ENCODE results near the gene MAMSTR. TPM values are rescaled to one million over a fixed set of nuclear protein-coding genes. Genes with fewer than 3 reads are reported as not detected.

MAMSTR gene
- polyA plus RNA-seq, 2 donors, result 0.96 to 1.6 TPM

DNA sequence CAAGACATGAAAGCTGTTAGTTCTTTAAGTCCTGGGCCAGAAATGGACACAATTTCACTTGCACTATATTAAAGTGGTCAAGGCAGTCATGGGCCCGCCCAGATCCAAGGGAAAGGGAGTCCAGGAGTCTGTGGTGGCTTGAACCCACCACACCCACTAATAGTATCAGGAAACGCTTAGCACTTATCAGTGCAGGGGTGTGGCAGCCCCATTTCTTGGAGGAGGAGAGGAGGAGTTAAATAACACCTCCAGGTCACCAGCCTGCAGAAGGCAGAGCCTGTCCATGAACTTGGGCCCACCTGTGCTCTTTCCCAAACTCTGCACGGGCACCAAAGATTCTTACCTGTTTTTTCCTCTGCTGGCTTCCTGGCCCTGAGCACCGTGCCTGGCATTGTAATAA, 41.3 kb downstream of the MAMSTR start:
- no peaks in the 10 kb centered on the region for H3K36me3 ChIP-seq (ENCODE audit: control insufficient read depth in 2 of 2, insufficient read depth in 2 of 2, low read length in 1 of 2)
- 53 to 76% methylated on average over 4 of the region's 4 CpGs for WGBS, 2 donors

DNA sequence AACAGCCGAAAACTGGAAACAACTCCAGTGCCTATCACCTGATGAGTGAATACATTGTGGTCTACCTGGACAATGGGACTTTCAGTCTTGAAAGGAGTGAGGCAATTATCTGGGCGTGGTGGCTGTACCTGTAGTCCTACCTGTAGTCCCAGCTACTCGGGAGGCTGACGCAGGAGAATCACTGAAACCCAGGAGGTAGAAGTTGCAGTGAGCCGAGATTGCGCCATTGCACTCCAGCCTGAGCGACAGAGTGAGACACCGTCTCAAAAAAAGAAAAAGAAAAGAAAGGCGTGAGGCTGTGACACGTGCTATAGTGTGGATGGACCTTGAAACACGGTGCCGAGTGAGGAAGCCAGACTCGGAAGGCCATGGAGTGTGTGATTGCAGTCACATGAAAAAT, 42.6 kb downstream of the MAMSTR start:
- no peak overlapping the region for H3K4me3 ChIP-seq (ENCODE audit: low read depth in 1 of 2, low read length in 2 of 2)
- no peaks in the 10 kb centered on the region for H3K27me3 ChIP-seq (ENCODE audit: control insufficient read depth in 1 of 2, insufficient read depth in 2 of 2, low read length in 2 of 2)
- H3K27ac ChIP-seq (ENCODE audit: low read depth in 2 of 2, low read length in 1 of 2), result peak overlapping the region; percentile 67 to 93
- H3K4me1 ChIP-seq (ENCODE audit: control insufficient read depth in 2 of 2, insufficient read depth in 2 of 2, low read length in 1 of 2), result peaks cover 3% of the 10 kb centered on the region in 2 donors
- 72 to 73% methylated on average over 13 of the region's 13 CpGs for WGBS, 2 donors
- no peaks in the 10 kb centered on the region for H3K9me3 ChIP-seq (ENCODE audit: control insufficient read depth in 2 of 2, insufficient read depth in 1 of 2, low read depth in 1 of 2, low read length in 1 of 2)
- H3K36me3 ChIP-seq (ENCODE audit: control insufficient read depth in 2 of 2, insufficient read depth in 2 of 2, low read length in 1 of 2), result no peaks in the 10 kb centered on the region

More for the DNA sequence above, 41.3 kb downstream of the MAMSTR start:
- no peaks in the 10 kb centered on the region for H3K27me3 ChIP-seq (ENCODE audit: control insufficient read depth in 1 of 2, insufficient read depth in 2 of 2, low read length in 2 of 2)
- H3K4me1 ChIP-seq (ENCODE audit: control insufficient read depth in 2 of 2, insufficient read depth in 2 of 2, low read length in 1 of 2), result peaks cover 3% of the 10 kb centered on the region in 2 donors
- no peaks in the 10 kb centered on the region for H3K9me3 ChIP-seq (ENCODE audit: control insufficient read depth in 2 of 2, insufficient read depth in 1 of 2, low read depth in 1 of 2, low read length in 1 of 2)
- H3K27ac ChIP-seq (ENCODE audit: low read depth in 2 of 2, low read length in 1 of 2), result peak overlapping the region; percentile 42 to 61
- no peak overlapping the region for H3K4me3 ChIP-seq (ENCODE audit: low read depth in 1 of 2, low read length in 2 of 2)

DNA sequence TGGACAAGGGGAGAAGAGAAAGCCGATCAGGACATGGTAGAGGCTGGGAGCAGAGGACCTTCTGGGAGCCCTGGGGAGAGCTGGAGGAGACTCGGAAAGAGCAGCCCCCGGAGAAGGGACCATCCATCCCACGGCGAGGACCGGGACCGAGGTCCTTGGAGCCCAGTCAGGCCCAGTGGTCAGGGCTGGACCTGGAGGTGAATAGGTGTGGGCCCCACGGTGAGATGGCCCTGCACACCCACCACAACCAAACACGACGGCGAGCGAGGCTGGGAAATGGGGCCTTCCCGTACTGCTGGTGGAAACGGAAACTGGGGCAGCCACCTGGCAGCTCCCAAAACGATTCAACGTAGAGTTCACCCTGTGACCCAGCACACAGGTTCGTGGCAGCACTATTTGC, 43.0 kb downstream of the MAMSTR start:
- peaks cover 3% of the 10 kb centered on the region in 2 donors for H3K4me1 ChIP-seq (ENCODE audit: control insufficient read depth in 2 of 2, insufficient read depth in 2 of 2, low read length in 1 of 2)
- no peak overlapping the region for H3K4me3 ChIP-seq (ENCODE audit: low read depth in 1 of 2, low read length in 2 of 2)
- H3K27ac ChIP-seq (ENCODE audit: low read depth in 2 of 2, low read length in 1 of 2), result peak overlapping the region; percentile 67 to 93
- H3K9me3 ChIP-seq (ENCODE audit: control insufficient read depth in 2 of 2, insufficient read depth in 1 of 2, low read depth in 1 of 2, low read length in 1 of 2), result no peaks in the 10 kb centered on the region
- no peaks in the 10 kb centered on the region for H3K27me3 ChIP-seq (ENCODE audit: control insufficient read depth in 1 of 2, insufficient read depth in 2 of 2, low read length in 2 of 2)
- H3K36me3 ChIP-seq (ENCODE audit: control insufficient read depth in 2 of 2, insufficient read depth in 2 of 2, low read length in 1 of 2), result no peaks in the 10 kb centered on the region
- WGBS, 2 donors, result 84 to 88% methylated on average over 17 of the region's 17 CpGs

DNA sequence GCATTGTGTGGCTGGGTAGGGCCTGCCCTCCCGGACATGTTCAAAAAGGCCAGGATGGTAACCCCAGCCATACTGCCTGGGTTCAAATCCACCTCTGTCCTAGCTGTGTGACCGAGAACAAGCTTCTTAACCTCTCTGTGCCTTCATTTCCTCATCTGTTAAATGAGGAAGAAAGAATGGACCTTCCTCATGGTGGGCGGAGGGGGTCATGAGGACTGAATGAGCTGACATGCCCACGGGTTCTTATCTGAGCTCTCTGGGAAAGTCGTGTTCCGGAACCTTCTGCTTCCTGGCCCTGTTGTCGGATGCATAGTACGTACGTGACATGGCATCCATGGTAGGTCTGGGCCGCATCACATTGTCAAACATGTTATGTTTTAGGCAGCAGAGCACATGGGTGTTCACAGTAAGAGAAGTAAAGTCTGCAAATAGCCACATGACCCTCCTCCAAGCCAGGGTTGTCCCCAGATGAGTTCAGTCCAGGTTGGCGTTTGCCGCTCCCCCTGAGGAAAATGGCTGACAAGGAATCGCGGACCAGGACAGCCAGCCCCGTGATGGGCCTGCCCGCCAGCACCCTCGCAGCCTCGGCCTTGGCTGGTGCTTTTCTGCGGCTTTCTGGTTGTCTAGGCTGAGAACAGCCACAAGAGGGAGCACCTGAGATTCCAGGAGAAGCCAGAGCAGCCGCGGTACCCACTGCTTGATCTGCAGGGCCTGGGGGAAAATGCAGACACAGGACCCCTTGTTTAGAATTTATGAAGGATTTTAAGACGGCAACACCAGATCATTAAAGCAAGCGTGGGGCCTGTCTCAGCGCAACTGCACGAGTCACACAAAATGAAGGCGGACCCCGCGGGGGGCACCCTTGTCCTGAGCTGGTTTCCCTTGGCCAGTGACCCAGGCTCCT, 44.4 kb downstream of the MAMSTR start:
- WGBS, 2 donors, result 37 to 38% methylated on average over 28 of the region's 28 CpGs
- H3K36me3 ChIP-seq (ENCODE audit: control insufficient read depth in 2 of 2, insufficient read depth in 2 of 2, low read length in 1 of 2), result no peaks in the 10 kb centered on the region
- H3K4me3 ChIP-seq (ENCODE audit: low read depth in 1 of 2, low read length in 2 of 2), result no peak overlapping the region
- H3K4me1 ChIP-seq (ENCODE audit: control insufficient read depth in 2 of 2, insufficient read depth in 2 of 2, low read length in 1 of 2), result peaks cover 3% of the 10 kb centered on the region in 2 donors
- no peak overlapping the region for H3K27ac ChIP-seq (ENCODE audit: low read depth in 2 of 2, low read length in 1 of 2)
- H3K9me3 ChIP-seq (ENCODE audit: control insufficient read depth in 2 of 2, insufficient read depth in 1 of 2, low read depth in 1 of 2, low read length in 1 of 2), result no peaks in the 10 kb centered on the region
- H3K27me3 ChIP-seq (ENCODE audit: control insufficient read depth in 1 of 2, insufficient read depth in 2 of 2, low read length in 2 of 2), result no peaks in the 10 kb centered on the region

DNA sequence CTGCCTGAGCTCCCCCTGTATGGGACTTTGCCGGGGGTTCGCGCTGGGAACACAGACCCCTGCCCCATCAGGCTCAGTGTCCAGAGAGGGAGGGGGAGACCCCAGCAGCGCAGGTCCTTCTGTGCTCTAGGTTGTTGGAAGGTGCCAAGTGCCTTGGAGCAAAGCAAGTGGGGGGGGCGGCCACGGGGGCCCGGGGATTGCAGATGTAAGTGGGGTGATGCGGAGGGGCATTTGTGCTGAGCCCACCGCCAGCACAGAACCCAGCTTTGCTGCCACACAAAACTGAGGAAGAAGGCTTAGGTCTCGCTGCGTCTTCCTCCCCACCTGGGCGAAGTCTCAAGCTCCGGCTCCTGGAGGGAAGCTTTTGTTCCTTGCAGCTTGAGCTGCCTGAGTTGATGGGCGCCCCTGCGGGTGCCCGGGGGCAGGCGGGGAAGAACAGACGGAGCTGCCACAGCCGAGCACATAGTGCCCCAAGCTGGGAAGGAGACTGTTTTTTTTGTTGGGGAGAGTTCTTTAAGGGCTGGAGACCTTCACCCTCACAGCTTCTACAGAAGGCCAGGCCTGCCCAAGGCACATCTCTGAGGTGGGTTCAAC, 45.2 kb downstream of the MAMSTR start:
- Histone ChIP-seq H3K27me3 (ENCODE audit: control insufficient read depth in 1 of 2, insufficient read depth in 2 of 2, low read length in 2 of 2) (no peaks in the 10 kb centered on the region), H3K9me3 (ENCODE audit: control insufficient read depth in 2 of 2, insufficient read depth in 1 of 2, low read depth in 1 of 2, low read length in 1 of 2) (no peaks in the 10 kb centered on the region), H3K36me3 (ENCODE audit: control insufficient read depth in 2 of 2, insufficient read depth in 2 of 2, low read length in 1 of 2) (no peaks in the 10 kb centered on the region), H3K27ac (ENCODE audit: low read depth in 2 of 2, low read length in 1 of 2) (no peak overlapping the region), H3K4me3 (ENCODE audit: low read depth in 1 of 2, low read length in 2 of 2) (no peak overlapping the region), H3K4me1 (ENCODE audit: control insufficient read depth in 2 of 2, insufficient read depth in 2 of 2, low read length in 1 of 2) (peaks cover 3% of the 10 kb centered on the region in 2 donors)
- 88 to 89% methylated on average over 19 of the region's 19 CpGs for WGBS, 2 donors

DNA sequence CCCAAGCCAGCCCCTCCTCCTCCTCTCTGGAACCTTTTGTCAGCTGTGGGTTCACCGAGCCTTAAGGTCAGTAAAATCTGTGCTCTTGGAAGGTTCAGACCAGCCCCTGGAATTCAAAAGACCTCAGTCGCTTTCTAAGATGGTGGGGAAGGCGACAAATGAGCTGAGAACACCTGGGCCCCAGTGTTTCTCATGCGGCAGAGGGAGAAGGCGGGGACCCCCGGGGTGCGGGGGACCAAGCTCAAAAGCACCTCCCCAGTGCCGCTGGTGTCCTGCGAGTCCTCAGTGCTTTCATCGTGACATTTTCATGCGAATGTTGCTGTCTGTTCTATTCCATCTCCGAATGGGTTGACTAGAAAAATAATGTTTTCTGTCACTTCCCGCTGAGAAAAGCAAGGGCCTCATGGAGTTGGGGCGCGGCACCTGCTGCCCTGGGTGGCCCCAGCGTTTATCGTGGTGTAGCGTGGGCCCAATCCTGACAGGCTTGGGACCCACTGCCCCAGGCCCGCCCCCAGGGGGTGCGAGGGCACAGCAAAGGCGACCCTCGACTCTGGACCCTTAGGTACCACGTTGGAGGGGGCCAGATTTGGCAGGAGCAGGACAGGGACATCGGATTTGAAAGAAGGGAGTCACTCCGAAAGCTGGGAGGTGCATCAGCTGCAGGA, 46.0 kb downstream of the MAMSTR start:
- Histone ChIP-seq H3K27ac (ENCODE audit: low read depth in 2 of 2, low read length in 1 of 2) (no peak overlapping the region), H3K36me3 (ENCODE audit: control insufficient read depth in 2 of 2, insufficient read depth in 2 of 2, low read length in 1 of 2) (no peaks in the 10 kb centered on the region), H3K27me3 (ENCODE audit: control insufficient read depth in 1 of 2, insufficient read depth in 2 of 2, low read length in 2 of 2) (no peaks in the 10 kb centered on the region), H3K4me1 (ENCODE audit: control insufficient read depth in 2 of 2, insufficient read depth in 2 of 2, low read length in 1 of 2) (peaks cover 3% of the 10 kb centered on the region in 2 donors), H3K4me3 (ENCODE audit: low read depth in 1 of 2, low read length in 2 of 2) (no peak overlapping the region), H3K9me3 (ENCODE audit: control insufficient read depth in 2 of 2, insufficient read depth in 1 of 2, low read depth in 1 of 2, low read length in 1 of 2) (no peaks in the 10 kb centered on the region)
- 82 to 83% methylated on average over 25 of the region's 25 CpGs for WGBS, 2 donors

GRCh38 chr19:48672994-48673393, 46.5 kb downstream of the MAMSTR start, which contains the start of gene NTN5:
Gene NTN5, minus strand, starts transcription at chr19:48673017. Its CDS starts 2,031 bp downstream, at chr19:48670986.
- Histone ChIP-seq H3K36me3 (ENCODE audit: control insufficient read depth in 2 of 2, insufficient read depth in 2 of 2, low read length in 1 of 2) (no peaks in the 10 kb centered on the region), H3K4me3 (ENCODE audit: low read depth in 1 of 2, low read length in 2 of 2) (no peak within 1 kb of the TSS), H3K9me3 (ENCODE audit: control insufficient read depth in 2 of 2, insufficient read depth in 1 of 2, low read depth in 1 of 2, low read length in 1 of 2) (no peaks in the 10 kb centered on the region), H3K4me1 (ENCODE audit: control insufficient read depth in 2 of 2, insufficient read depth in 2 of 2, low read length in 1 of 2) (peaks cover 1 to 3% of the 10 kb centered on the region in 2 donors), H3K27me3 (ENCODE audit: control insufficient read depth in 1 of 2, insufficient read depth in 2 of 2, low read length in 2 of 2) (no peaks in the 10 kb centered on the region), H3K27ac (ENCODE audit: low read depth in 2 of 2, low read length in 1 of 2) (no peak within 1 kb of the TSS)
- WGBS, 2 donors, result 83 to 85% methylated on average over 24 to 25 of the region's 25 CpGs

DNA sequence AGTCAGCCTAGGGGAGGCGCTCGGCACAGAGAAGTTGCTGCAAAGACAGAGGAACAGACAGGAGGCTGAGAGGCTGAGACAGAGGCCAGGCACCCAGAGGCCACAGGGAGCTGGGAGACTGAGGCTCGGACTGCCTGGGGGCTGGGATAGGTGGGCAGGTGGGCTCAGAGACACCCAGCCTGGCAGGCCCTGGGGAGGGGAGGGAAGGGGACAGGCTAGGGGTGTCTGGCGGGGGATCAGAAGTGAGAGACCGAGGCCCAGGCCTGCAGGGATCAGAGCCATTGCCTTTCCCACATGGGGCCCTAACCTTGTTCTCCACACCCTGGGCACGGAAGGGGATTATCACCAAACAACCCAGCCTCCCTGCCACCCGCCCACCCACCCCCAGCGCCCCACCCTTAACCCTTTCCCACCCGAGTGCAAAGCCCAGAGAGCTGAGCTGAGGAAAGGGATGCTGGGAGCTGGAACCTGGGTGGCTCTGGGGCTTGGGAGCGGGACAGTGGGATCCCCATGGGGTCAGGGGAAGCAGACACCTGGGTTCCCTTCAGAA, 48.0 kb downstream of the MAMSTR start:
- H3K27me3 ChIP-seq (ENCODE audit: control insufficient read depth in 1 of 2, insufficient read depth in 2 of 2, low read length in 2 of 2), result no peaks in the 10 kb centered on the region
- H3K36me3 ChIP-seq (ENCODE audit: control insufficient read depth in 2 of 2, insufficient read depth in 2 of 2, low read length in 1 of 2), result no peaks in the 10 kb centered on the region
- WGBS, 2 donors, result 69 to 74% methylated on average over 9 to 10 of the region's 10 CpGs
- H3K4me1 ChIP-seq (ENCODE audit: control insufficient read depth in 2 of 2, insufficient read depth in 2 of 2, low read length in 1 of 2), result peaks cover 0 to 2% of the 10 kb centered on the region in 2 donors
- H3K4me3 ChIP-seq (ENCODE audit: low read depth in 1 of 2, low read length in 2 of 2), result no peak overlapping the region
- H3K27ac ChIP-seq (ENCODE audit: low read depth in 2 of 2, low read length in 1 of 2), result no peak overlapping the region
- H3K9me3 ChIP-seq (ENCODE audit: control insufficient read depth in 2 of 2, insufficient read depth in 1 of 2, low read depth in 1 of 2, low read length in 1 of 2), result no peaks in the 10 kb centered on the region

GRCh38 chr19:48670699-48671445, 48.7 kb downstream of the MAMSTR start:
- 80 to 83% methylated on average over 21 of the region's 21 CpGs for WGBS, 2 donors
- Histone ChIP-seq H3K4me3 (ENCODE audit: low read depth in 1 of 2, low read length in 2 of 2) (no peak overlapping the region), H3K9me3 (ENCODE audit: control insufficient read depth in 2 of 2, insufficient read depth in 1 of 2, low read depth in 1 of 2, low read length in 1 of 2) (no peaks in the 10 kb centered on the region), H3K36me3 (ENCODE audit: control insufficient read depth in 2 of 2, insufficient read depth in 2 of 2, low read length in 1 of 2) (no peaks in the 10 kb centered on the region), H3K27me3 (ENCODE audit: control insufficient read depth in 1 of 2, insufficient read depth in 2 of 2, low read length in 2 of 2) (no peaks in the 10 kb centered on the region), H3K27ac (ENCODE audit: low read depth in 2 of 2, low read length in 1 of 2) (no peak overlapping the region), H3K4me1 (ENCODE audit: control insufficient read depth in 2 of 2, insufficient read depth in 2 of 2, low read length in 1 of 2) (no peaks in the 10 kb centered on the region)

All from esophagus (tissue), 2 donors.